GM12878 (cell line): ENCODE measurements around the gene STAT5B. TPM values are rescaled to one million over a fixed set of nuclear protein-coding genes. Genes with fewer than 3 reads are reported as not detected.

Experiments
- ATAC-seq: fragments of 200-7000 bp; cut with Tn5 transposase; 3 replicates; pipeline ENCODE4 v1.9.1; 2020; ENCODE audit warnings: mild to moderate bottlenecking, moderate library complexity
- BruUV-seq: library from RNA; stranded (reverse); fragments of 400-500 nt; replicated peaks from 2 replicates; lab custom pipeline; 2021; lab: Mats Ljungman, UMichigan
- CTCF ChIA-PET: fragments of 300-600 bp; sonication (Branson Sonifier 250); formaldehyde crosslinking; extraction: SDS; loops from one replicate; lab custom pipeline; 2021; ENCODE audit warnings: inconsistent platforms; lab: Yijun Ruan, JAX
- POLR2A ChIA-PET: fragments of 350-600 bp; formaldehyde crosslinking; extraction: SDS; loops from one replicate; lab custom pipeline; 2021; ENCODE audit warnings: inconsistent platforms; lab: Charles Lee
- RAD21 ChIA-PET: fragments of 300-600 bp; sonication (Branson Sonifier 250); formaldehyde crosslinking; loops from one replicate; lab custom pipeline; 2023; ENCODE audit warnings: antibody characterized with exemption; ENCODE audit not compliant: unreplicated experiment; lab: Charles Lee
- SMC1A ChIA-PET: fragments of 300-600 bp; sonication (Branson Sonifier 250); formaldehyde crosslinking; loops from one replicate; lab custom pipeline; 2023; ENCODE audit not compliant: unreplicated experiment, uncharacterized antibody; lab: Charles Lee
- DNase-seq: peaks from one replicate; pipeline ENCODE4 v3.0.0-alpha.2; 2011; ENCODE audit warnings: low read depth, low spot score
- FAIRE-seq: peaks from 3 replicates; lab custom pipeline; 2011; peaks lifted over from hg19 to GRCh38; lab: Jason Lieb, UNC
- H2AFZ ChIP-seq: 2 replicates; pipeline ENCODE4 v1.6.0; 2011; ENCODE audit warnings: low read depth, low read length, control low read depth; ENCODE audit not compliant: control insufficient read depth
- H3K27ac ChIP-seq: 2 replicates; pipeline ENCODE4 v1.5.1; 2011; ENCODE audit warnings: control low read depth; ENCODE audit not compliant: control insufficient read depth, insufficient read depth
- H3K27me3 ChIP-seq, 2 experiments: replicated peaks in 1 of 2; 2 replicates each; pipeline versions ENCODE4 v1.6.0 to v1.6.1; 2011; ENCODE audit warnings: low read length in 1 of 2; ENCODE audit not compliant: control insufficient read depth in 2 of 2, insufficient read depth in 2 of 2
- H3K36me3 ChIP-seq, 2 experiments: 2 replicates each; pipeline ENCODE4 v1.5.1; 2011; ENCODE audit warnings: low read length in 1 of 2; ENCODE audit not compliant: control insufficient read depth in 2 of 2, insufficient read depth in 2 of 2
- H3K4me1 ChIP-seq: 2 replicates; pipeline ENCODE4 v1.6.1; 2011; ENCODE audit warnings: mild to moderate bottlenecking, low read length, moderate library complexity, mixed read lengths; ENCODE audit not compliant: control insufficient read depth, insufficient read depth
- H3K4me2 ChIP-seq: 2 replicates; pipeline ENCODE4 v1.6.0; 2011; ENCODE audit warnings: control low read depth; ENCODE audit not compliant: control insufficient read depth, insufficient read depth
- H3K4me3 ChIP-seq: fragments of 200-600 bp; sonication (generic); 2 replicates; pipeline ENCODE4 v1.5.1; 2016
- H3K79me2 ChIP-seq: 2 replicates; pipeline ENCODE4 v1.6.0; 2011; ENCODE audit warnings: low read length; ENCODE audit not compliant: control insufficient read depth, insufficient read depth
- H3K9ac ChIP-seq: 2 replicates; pipeline ENCODE4 v1.8.0; 2011; ENCODE audit warnings: low read length, control low read depth, mixed read lengths; ENCODE audit not compliant: control insufficient read depth, insufficient read depth
- H3K9me3 ChIP-seq: replicated peaks from 3 replicates; pipeline ENCODE4 v1.5.1; 2011; ENCODE audit warnings: mild to moderate bottlenecking, low read length; ENCODE audit not compliant: control insufficient read depth, insufficient read depth
- H4K20me1 ChIP-seq: 2 replicates; pipeline ENCODE4 v1.6.0; 2011; ENCODE audit not compliant: control insufficient read depth, insufficient read depth
- CEBPB ChIP-seq, 2 experiments: fragments of 150-350 bp in 1 of 2; IDR thresholded peaks; 2 replicates each; pipeline ENCODE4 v1.6.1; 2012 to 2014; ENCODE audit warnings: low read depth in 2 of 2, low read length in 2 of 2, borderline replicate concordance in 1 of 2, inconsistent platforms in 1 of 2
- CHD4 ChIP-seq: fragments of 200-600 bp; sonication (generic); IDR thresholded peaks from 2 replicates; pipeline ENCODE4 v1.6.1; 2016; ENCODE audit warnings: mild to moderate bottlenecking
- CREB1 ChIP-seq: IDR thresholded peaks from 2 replicates; pipeline ENCODE4 v1.6.1; 2012; ENCODE audit warnings: low read depth, mild to moderate bottlenecking, inconsistent platforms
- NFYB ChIP-seq: IDR thresholded peaks from 2 replicates; pipeline ENCODE4 v1.6.1; 2011; ENCODE audit warnings: low read depth, mild to moderate bottlenecking, low read length, improper control_type of control experiment, moderate library complexity; ENCODE audit not compliant: insufficient read depth
- NR2C1 ChIP-seq: fragments of 450-650 bp; IDR thresholded peaks from 2 replicates; pipeline ENCODE4 v1.6.1; 2017; ENCODE audit warnings: antibody characterized with exemption, mild to moderate bottlenecking, moderate library complexity
- NR2F1 ChIP-seq: fragments of 450-650 bp; conservative IDR thresholded peaks from 2 replicates; pipeline ENCODE4 v1.6.1; 2017; ENCODE audit warnings: mild to moderate bottlenecking
- POLR2A ChIP-seq: IDR thresholded peaks from 2 replicates; pipeline ENCODE4 v1.6.1; 2011; ENCODE audit warnings: low read depth, mild to moderate bottlenecking, low read length
- POLR2AphosphoS5 ChIP-seq: IDR thresholded peaks from 2 replicates; pipeline ENCODE4 v1.6.1; 2011; ENCODE audit warnings: mild to moderate bottlenecking, low read length, inconsistent platforms
- SMAD5 ChIP-seq: IDR thresholded peaks from 2 replicates; pipeline ENCODE4 v1.6.1; 2016; ENCODE audit warnings: antibody characterized with exemption, low read depth
- WGBS: methylation state at CpG from one replicate; pipeline ENCODE4 v1.1.6; 2016; ENCODE audit warnings: low lambda C conversion rate; ENCODE audit not compliant: insufficient replicate concordance, insufficient coverage; ENCODE audit errors: missing lambda C conversion rate; 5-methylcytosine and 5-hydroxymethylcytosine counted together
- in situ Hi-C: fragments of 300-500 bp; cut with MboI; formaldehyde crosslinking; loops from 9 replicates; pipeline ENCODE4 v1.14.3; 2018; ENCODE audit warnings: mixed read lengths
- intact Hi-C: fragments of 100-400 bp; cut with micrococcal nuclease; formaldehyde crosslinking; loops from one replicate; pipeline ENCODE4 v1.14.2; 2022; ENCODE audit not compliant: unreplicated experiment
- polyA plus RNA-seq, 11 experiments: library from polyadenylated mRNA; depleted of rRNA in 4 of 11; unstranded in 6 of 11; stranded (reverse) in 5 of 11; fragments of >200 nt; fragmentation: Nextera tagmentation in 4 of 11; fragmentation: Illumina TruSeq in 1 of 11; extraction: Ambion mirVana in 4 of 11; extraction: Trizol in 1 of 11; gene quantifications; 1 replicate in 1 of 11; 2 replicates in 10 of 11; pipeline versions ENCODE4 v1.2.1 to v1.2.3, GENCODE V29; 2011 to 2016; ENCODE audit warnings: inconsistent platforms in 2 of 11, missing spikeins in 2 of 11, low read depth in 1 of 11
- total RNA-seq, 4 experiments: library from RNA; depleted of rRNA in 3 of 4; stranded (reverse); fragments of >200 nt in 3 of 4; fragmentation: Illumina TruSeq in 1 of 4; extraction: Trizol in 1 of 4; gene quantifications; 2 replicates each; pipeline versions ENCODE4 v1.2.1 to v1.2.3, GENCODE V29; 2013 to 2021
- TF ChIP-seq, protein P1 (sequence below): IDR thresholded peaks from 2 replicates; pipeline ENCODE4 v1.6.1; 2012; ENCODE audit warnings: low read depth, low read length, improper control_type of control experiment
- TF ChIP-seq, protein P2 (sequence below): fragments of 450-650 bp; IDR thresholded peaks from 2 replicates; pipeline ENCODE4 v1.6.1; 2018; ENCODE audit warnings: mild to moderate bottlenecking, low read depth, moderate library complexity; ENCODE audit not compliant: partially characterized antibody

The STAT5B gene
- total and polyA plus RNA-seq, 10 of the 15 experiments (the other 5 are each of a cell fraction or from before 2014, with no cell fraction given), result 11.0 to 69.6 (median 46.7) TPM

DNA sequence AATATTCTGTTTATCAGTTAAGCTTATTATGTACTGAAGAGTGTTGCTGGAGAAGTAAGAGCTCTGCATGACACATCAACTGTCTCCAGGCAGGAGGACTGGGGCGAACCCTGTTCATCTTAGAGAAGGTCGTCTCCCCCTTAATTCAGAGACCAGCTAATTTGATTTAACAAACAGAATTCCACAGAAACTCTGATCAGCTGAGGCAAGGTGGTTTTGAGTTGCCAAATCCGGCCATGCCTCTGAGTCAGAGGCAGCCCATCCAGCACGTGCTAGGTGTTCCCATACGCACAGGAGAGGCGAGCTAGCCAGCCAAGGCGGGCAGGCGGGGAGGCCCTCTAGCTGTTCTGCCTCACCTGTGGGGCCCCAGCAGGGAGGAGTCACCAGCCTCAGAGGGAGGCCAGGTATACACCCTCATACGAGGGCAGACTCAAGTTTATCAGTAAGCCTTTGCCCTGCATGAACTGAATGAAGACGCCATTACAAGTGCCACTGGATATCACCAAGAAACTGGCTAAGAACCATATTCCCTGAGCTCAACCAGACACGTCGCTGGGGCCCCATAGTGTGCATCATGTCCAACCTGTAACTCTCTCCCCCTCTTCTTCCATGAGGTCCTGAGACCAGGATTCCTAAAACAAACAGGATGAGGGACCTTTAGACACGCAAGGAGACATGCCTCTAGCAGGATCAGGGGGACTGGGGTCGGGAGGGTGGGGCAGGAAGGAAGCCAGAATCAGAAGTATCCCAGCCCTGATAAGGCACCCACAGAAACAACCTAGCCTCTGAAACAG lies 37.8 kb upstream of the STAT5B start:
- no peak overlapping the region for H3K4me2 ChIP-seq
- H3K36me3 ChIP-seq, result peaks cover 12 to 27% of the 10 kb centered on the region in 2 experiments; a peak in 3 of 4 replicates
- no peaks in the 10 kb centered on the region for H3K9me3 ChIP-seq
- no TSS peak for BruUV-seq
- WGBS, result 71% methylated on average over 14 of the region's 14 CpGs
- no peaks in the 10 kb centered on the region for H3K79me2 ChIP-seq
- SMC1A ChIA-PET, result interaction anchor here (0.6 to 23.8 kb wide), 5 partner anchors 8 to 213 kb away, joined by 3 to 528 read pairs (median 5); partner anchors contain the start of gene STAT3
- no peak overlapping the region for H3K9ac ChIP-seq
- POLR2A ChIA-PET, result interaction anchor here (0.6 to 1.7 kb wide), 4 partner anchors 45 to 193 kb away, joined by 3 to 7 read pairs (median 4); partner anchors contain the start of gene KAT2A
- CTCF ChIA-PET, result interaction anchor here (0.6 to 22.1 kb wide), 11 partner anchors 8 to 213 kb away, joined by 3 to 732 read pairs (median 4); partner anchors contain the start of gene GHDC
- H2AFZ ChIP-seq, result no peak overlapping the region
- no peak for FAIRE-seq
- RAD21 ChIA-PET, result interaction anchor here (0.5 to 21.1 kb wide), 7 partner anchors 64 to 214 kb away, joined by 3 to 373 read pairs (median 4); no protein-coding TSS in a partner anchor
- DNase-seq, result no peak
- no peak overlapping the region for H3K27ac ChIP-seq
- TF ChIP-seq CREB1 (no peak), NR2F1 (no peak), POLR2AphosphoS5 (peak; percentile 48), POLR2A (peak; percentile 57; the same call in 1 of the 2 replicates)
- TF ChIP-seq, all 136 proteins: peak for 2
- no peaks in the 10 kb centered on the region for H3K27me3 ChIP-seq
- no peak for ATAC-seq
- intact Hi-C loops (loop anchor here (2.0 kb wide), 1 partner anchor 93 kb away; no protein-coding TSS in a partner anchor), in situ Hi-C loops (no loop called here)
- H4K20me1 ChIP-seq, result no peaks in the 10 kb centered on the region
- peaks cover 43% of the 10 kb centered on the region for H3K4me1 ChIP-seq
- no peak overlapping the region for H3K4me3 ChIP-seq

DNA sequence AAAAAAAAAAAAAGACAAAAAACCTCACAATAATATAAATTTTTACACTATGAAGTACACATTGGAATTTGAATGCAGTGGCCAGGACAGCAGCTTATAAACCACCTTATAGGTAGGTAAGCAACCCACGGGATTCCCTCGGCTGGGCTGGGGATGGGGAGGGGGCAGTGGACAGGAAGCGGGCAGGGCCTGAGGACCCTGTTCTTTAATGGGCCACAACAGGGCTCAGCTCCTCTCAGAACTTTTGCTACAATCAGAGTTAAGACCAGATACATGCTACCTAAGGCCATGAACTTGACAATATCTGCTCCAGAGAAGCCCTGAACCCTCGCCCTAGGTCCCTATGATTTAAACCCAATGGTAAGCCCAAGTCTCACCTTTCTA lies 37.2 kb upstream of the STAT5B start:
- Histone ChIP-seq H3K4me3 (no peak overlapping the region), H2AFZ (no peak overlapping the region), H3K4me2 (no peak overlapping the region), H3K27me3 (no peaks in the 10 kb centered on the region), H3K27ac (no peak overlapping the region), H3K79me2 (no peaks in the 10 kb centered on the region), H4K20me1 (no peaks in the 10 kb centered on the region), H3K9ac (no peak overlapping the region), H3K36me3 (peaks cover 14 to 25% of the 10 kb centered on the region in 2 experiments; a peak in 3 of 4 replicates), H3K9me3 (no peaks in the 10 kb centered on the region), H3K4me1 (peaks cover 43% of the 10 kb centered on the region)
- DNase-seq (no peak), ATAC-seq (no peak), FAIRE-seq (no peak)
- no TSS peak for BruUV-seq
- ChIA-PET RAD21 (interaction anchor here (0.7 to 21.1 kb wide), 6 partner anchors 9 to 215 kb away, joined by 3 to 373 read pairs (median 4); no protein-coding TSS in a partner anchor), CTCF (interaction anchor here (0.6 to 22.1 kb wide), 9 partner anchors 9 to 132 kb away, joined by 3 to 732 read pairs (median 4); partner anchors contain the start of gene GHDC), POLR2A (interaction anchor here (0.7 to 1.7 kb wide), 4 partner anchors 69 to 288 kb away, joined by 4 to 7 read pairs (median 6); partner anchors contain the start of gene KAT2A), SMC1A (interaction anchor here (1.3 to 23.8 kb wide), 3 partner anchors 9 to 92 kb away, joined by 5 to 528 read pairs (median 7); partner anchors contain the start of gene STAT3)
- intact Hi-C loops (loop anchor here (2.0 kb wide), 1 partner anchor 93 kb away; no protein-coding TSS in a partner anchor), in situ Hi-C loops (no loop called here)
- 85% methylated on average over 4 of the region's 4 CpGs for WGBS
- TF ChIP-seq, protein P1, sequence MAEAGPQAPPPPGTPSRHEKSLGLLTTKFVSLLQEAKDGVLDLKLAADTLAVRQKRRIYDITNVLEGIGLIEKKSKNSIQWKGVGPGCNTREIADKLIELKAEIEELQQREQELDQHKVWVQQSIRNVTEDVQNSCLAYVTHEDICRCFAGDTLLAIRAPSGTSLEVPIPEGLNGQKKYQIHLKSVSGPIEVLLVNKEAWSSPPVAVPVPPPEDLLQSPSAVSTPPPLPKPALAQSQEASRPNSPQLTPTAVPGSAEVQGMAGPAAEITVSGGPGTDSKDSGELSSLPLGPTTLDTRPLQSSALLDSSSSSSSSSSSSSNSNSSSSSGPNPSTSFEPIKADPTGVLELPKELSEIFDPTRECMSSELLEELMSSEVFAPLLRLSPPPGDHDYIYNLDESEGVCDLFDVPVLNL, result no peak
- TF ChIP-seq NFYB, result no peak
- TF ChIP-seq CEBPB (IDR thresholded peaks at IDR 0.05; ENCODE audit: borderline replicate concordance in 1 of 2, low read depth in 2 of 2, low read length in 2 of 2), result no peak
- TF ChIP-seq CHD4, result no peak
- TF ChIP-seq NR2C1, result no peak
- TF ChIP-seq, protein P2, sequence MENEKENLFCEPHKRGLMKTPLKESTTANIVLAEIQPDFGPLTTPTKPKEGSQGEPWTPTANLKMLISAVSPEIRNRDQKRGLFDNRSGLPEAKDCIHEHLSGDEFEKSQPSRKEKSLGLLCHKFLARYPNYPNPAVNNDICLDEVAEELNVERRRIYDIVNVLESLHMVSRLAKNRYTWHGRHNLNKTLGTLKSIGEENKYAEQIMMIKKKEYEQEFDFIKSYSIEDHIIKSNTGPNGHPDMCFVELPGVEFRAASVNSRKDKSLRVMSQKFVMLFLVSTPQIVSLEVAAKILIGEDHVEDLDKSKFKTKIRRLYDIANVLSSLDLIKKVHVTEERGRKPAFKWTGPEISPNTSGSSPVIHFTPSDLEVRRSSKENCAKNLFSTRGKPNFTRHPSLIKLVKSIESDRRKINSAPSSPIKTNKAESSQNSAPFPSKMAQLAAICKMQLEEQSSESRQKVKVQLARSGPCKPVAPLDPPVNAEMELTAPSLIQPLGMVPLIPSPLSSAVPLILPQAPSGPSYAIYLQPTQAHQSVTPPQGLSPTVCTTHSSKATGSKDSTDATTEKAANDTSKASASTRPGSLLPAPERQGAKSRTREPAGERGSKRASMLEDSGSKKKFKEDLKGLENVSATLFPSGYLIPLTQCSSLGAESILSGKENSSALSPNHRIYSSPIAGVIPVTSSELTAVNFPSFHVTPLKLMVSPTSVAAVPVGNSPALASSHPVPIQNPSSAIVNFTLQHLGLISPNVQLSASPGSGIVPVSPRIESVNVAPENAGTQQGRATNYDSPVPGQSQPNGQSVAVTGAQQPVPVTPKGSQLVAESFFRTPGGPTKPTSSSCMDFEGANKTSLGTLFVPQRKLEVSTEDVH, result no peak
- TF ChIP-seq SMAD5, result no peak
